ENCODE results near the gene SPTAN1. TPM values are rescaled to one million over a fixed set of nuclear protein-coding genes. Genes with fewer than 3 reads are reported as not detected.

The SPTAN1 gene
- polyA plus RNA-seq, 1 donor from 2014 or later, result 287 TPM

DNA sequence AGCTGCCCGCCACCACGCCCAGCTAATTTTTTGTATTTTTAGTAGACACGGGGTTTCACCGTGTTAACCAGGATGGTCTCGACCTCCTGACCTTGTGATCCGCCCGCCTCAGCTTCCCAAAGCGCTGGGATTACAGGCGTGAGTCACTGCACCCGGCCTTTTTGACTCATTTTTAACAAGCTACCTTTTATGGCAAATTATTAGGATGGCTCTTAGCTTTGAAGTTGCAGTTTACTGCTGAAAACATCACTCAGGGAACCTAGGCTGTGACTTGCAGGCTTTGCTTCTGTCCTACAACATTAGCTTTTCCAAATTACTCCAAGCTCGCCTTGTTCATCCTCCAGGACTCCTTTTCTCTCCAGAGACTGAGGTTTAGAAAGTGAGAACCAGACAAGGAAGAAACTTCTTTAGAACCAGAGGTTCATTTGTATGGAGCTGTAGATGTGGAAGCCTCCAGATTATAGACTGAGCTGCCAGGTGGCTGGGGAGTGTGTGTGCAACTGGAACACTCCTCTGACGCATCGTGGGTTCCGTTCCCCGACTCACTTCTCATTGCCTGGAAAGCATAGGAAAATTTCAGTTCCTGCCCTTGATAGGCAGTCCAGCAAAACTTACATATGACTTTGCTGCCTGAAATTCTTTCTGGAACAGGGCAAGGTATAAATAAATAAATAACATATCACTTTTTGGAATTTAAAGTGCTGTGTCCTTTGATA is 23.8 kb upstream of the SPTAN1 start:
- H3K36me3 ChIP-seq (ENCODE audit: insufficient read depth, low read length), result no peaks in the 10 kb centered on the region
- H4K20me1 ChIP-seq (ENCODE audit: insufficient read depth), result no peaks in the 10 kb centered on the region
- H3K27me3 ChIP-seq (ENCODE audit: insufficient read depth, low read depth, low read length), result no peaks in the 10 kb centered on the region
- H3F3A ChIP-seq (ENCODE audit: insufficient read depth, low read length, poor library complexity, severe bottlenecking), result no peaks in the 10 kb centered on the region
- H3K4me3 ChIP-seq (ENCODE audit: low read length), result no peak overlapping the region
- H3K79me2 ChIP-seq (replicated peaks; ENCODE audit: insufficient read depth, low read length), result no peaks in the 10 kb centered on the region
- TF ChIP-seq POLR2AphosphoS5 (IDR thresholded peaks at IDR 0.05) (no peak), SMC3 (conservative IDR thresholded peaks at IDR 0.05; ENCODE audit: poor library complexity) (no peak), CTCF (IDR thresholded peaks at IDR 0.05; ENCODE audit: poor library complexity, severe bottlenecking) (no peak), TAF1 (IDR thresholded peaks at IDR 0.05; ENCODE audit: low read depth) (no peak), REST (IDR thresholded peaks at IDR 0.05; ENCODE audit: borderline replicate concordance) (no peak), EP300 (conservative IDR thresholded peaks at IDR 0.05; ENCODE audit: poor library complexity, severe bottlenecking) (no peak), EZH2 (IDR thresholded peaks at IDR 0.05; ENCODE audit: borderline replicate concordance, insufficient read depth, low read length, poor library complexity, severe bottlenecking) (no peak), RAD21 (conservative IDR thresholded peaks at IDR 0.05) (no peak), MXI1 (conservative IDR thresholded peaks at IDR 0.05; ENCODE audit: poor library complexity, severe bottlenecking) (no peak)
- no peak overlapping the region for H2AFZ ChIP-seq (ENCODE audit: low read depth, low read length)
- no peak overlapping the region for H3K27ac ChIP-seq (ENCODE audit: low read length)
- H3K9ac ChIP-seq (ENCODE audit: low read length), result no peak overlapping the region
- H3K9me2 ChIP-seq (ENCODE audit: insufficient read depth, low read length), result no peaks in the 10 kb centered on the region
- no peaks in the 10 kb centered on the region for H3K9me3 ChIP-seq (ENCODE audit: low read length)
- H3K4me2 ChIP-seq (ENCODE audit: low read length), result no peak overlapping the region

DNA sequence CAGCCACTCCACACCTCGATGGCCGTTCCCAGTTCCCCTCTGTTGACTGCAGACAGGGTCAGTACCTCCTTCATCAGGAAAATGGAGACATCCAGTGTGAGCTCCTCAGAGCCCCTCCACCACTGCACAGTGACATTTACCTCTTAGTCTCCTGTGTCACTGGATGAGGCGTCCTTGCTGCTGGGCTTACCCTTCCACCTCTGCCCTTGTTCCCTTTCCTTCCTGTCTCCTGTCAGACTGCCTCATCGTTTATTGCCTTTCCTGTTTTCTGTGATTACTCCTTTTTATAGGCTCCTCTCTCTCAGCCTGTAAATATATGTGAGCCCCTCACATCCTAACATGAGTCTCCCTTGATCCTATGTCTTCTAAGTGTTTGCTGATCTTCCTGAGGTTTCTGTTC is 23.2 kb upstream of the SPTAN1 start:
- TF ChIP-seq POLR2AphosphoS5 (IDR thresholded peaks at IDR 0.05) (no peak), EP300 (conservative IDR thresholded peaks at IDR 0.05; ENCODE audit: poor library complexity, severe bottlenecking) (no peak), MXI1 (conservative IDR thresholded peaks at IDR 0.05; ENCODE audit: poor library complexity, severe bottlenecking) (no peak), REST (IDR thresholded peaks at IDR 0.05; ENCODE audit: borderline replicate concordance) (no peak), EZH2 (IDR thresholded peaks at IDR 0.05; ENCODE audit: borderline replicate concordance, insufficient read depth, low read length, poor library complexity, severe bottlenecking) (no peak)
- Histone ChIP-seq H3K36me3 (ENCODE audit: insufficient read depth, low read length) (no peaks in the 10 kb centered on the region), H3K27me3 (ENCODE audit: insufficient read depth, low read depth, low read length) (no peaks in the 10 kb centered on the region), H3K4me3 (ENCODE audit: low read length) (no peak overlapping the region), H3K9ac (ENCODE audit: low read length) (no peak overlapping the region), H3K27ac (ENCODE audit: low read length) (no peak overlapping the region), H3K9me2 (ENCODE audit: insufficient read depth, low read length) (no peaks in the 10 kb centered on the region), H2AFZ (ENCODE audit: low read depth, low read length) (no peak overlapping the region), H4K20me1 (ENCODE audit: insufficient read depth) (no peaks in the 10 kb centered on the region), H3K9me3 (ENCODE audit: low read length) (no peaks in the 10 kb centered on the region), H3K79me2 (replicated peaks; ENCODE audit: insufficient read depth, low read length) (no peaks in the 10 kb centered on the region), H3K4me2 (ENCODE audit: low read length) (no peak overlapping the region), H3F3A (ENCODE audit: insufficient read depth, low read length, poor library complexity, severe bottlenecking) (no peaks in the 10 kb centered on the region)
